ENCODE results near the gene TOB1. TPM values are rescaled to one million over a fixed set of nuclear protein-coding genes. Genes with fewer than 3 reads are reported as not detected.

The TOB1 gene
- total and polyA plus RNA-seq, 2 of the 4 experiments (the other 2 are of a cell fraction), result 4.3 to 9.0 TPM

DNA sequence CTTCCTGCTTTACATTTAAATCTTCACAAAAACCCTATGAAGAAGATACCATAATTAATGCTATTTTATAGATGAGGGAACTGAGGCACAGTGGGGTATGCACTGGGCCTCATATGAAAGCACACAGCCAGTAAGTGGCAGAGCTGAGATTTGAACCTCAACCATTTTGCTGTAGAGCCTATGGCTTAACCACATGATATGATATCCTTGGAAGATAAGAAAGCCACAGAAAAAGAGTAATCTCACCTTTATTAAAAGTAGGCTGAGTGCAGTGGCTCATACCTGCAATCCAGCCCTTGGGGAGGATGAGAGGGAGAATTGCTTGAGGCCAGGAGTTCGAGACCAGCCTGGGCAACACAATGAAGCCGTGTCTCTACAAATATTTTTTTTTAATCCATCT lies 15.0 kb upstream of the TOB1 start:
- H2AK9ac ChIP-seq (replicated peaks; ENCODE audit: low read depth, low read length, poor library complexity), result no peak overlapping the region
- no peak overlapping the region for H2AK5ac ChIP-seq (ENCODE audit: low read depth, low read length)
- H3K27ac ChIP-seq (ENCODE audit: insufficient read depth, low read length), result no peak overlapping the region
- POLR2A ChIA-PET (ENCODE audit: unreplicated experiment), result no interaction called here
- no peak overlapping the region for H2BK20ac ChIP-seq (ENCODE audit: low read depth, low read length)
- H3K27me3 ChIP-seq (ENCODE audit: control insufficient read depth, insufficient read depth, low read length), result peaks cover 4% of the 10 kb centered on the region; the same call in 1 of the 2 replicates
- H3K9me3 ChIP-seq (ENCODE audit: control insufficient read depth, insufficient read depth, low read length), result peaks cover 2% of the 10 kb centered on the region
- no peak overlapping the region for H3K4ac ChIP-seq (ENCODE audit: low read depth, low read length)
- no peak for TF ChIP-seq BHLHE40 (IDR thresholded peaks at IDR 0.05; ENCODE audit: low read depth, low read length)
- TF ChIP-seq CEBPB (IDR thresholded peaks at IDR 0.05; ENCODE audit: low read depth, low read length), result no peak
- TF ChIP-seq SMC3 (IDR thresholded peaks at IDR 0.05; ENCODE audit: low read depth, low read length), result no peak
- TF ChIP-seq, protein P1, sequence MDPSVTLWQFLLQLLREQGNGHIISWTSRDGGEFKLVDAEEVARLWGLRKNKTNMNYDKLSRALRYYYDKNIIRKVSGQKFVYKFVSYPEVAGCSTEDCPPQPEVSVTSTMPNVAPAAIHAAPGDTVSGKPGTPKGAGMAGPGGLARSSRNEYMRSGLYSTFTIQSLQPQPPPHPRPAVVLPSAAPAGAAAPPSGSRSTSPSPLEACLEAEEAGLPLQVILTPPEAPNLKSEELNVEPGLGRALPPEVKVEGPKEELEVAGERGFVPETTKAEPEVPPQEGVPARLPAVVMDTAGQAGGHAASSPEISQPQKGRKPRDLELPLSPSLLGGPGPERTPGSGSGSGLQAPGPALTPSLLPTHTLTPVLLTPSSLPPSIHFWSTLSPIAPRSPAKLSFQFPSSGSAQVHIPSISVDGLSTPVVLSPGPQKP (IDR thresholded peaks at IDR 0.05; ENCODE audit: borderline replicate concordance, low read depth, low read length), result no peak
- TF ChIP-seq CHD1 (IDR thresholded peaks at IDR 0.05; ENCODE audit: low read depth, low read length), result no peak
- H3K4me3 ChIP-seq (ENCODE audit: insufficient read depth, low read depth, low read length), result no peak overlapping the region
- dilution Hi-C loops (cut with HindIII; ENCODE audit: low sequenced_read_pairs, unreplicated experiment), result no loop called here
- H4K5ac ChIP-seq (ENCODE audit: low read depth, low read length), result no peak overlapping the region
- no peak overlapping the region for H3K23ac ChIP-seq (ENCODE audit: low read depth, low read length)
- H3K79me1 ChIP-seq (ENCODE audit: low read depth in 1 of 2, low read length in 2 of 2), result no peaks in the 10 kb centered on the region
- no peak overlapping the region for H2BK5ac ChIP-seq (ENCODE audit: low read depth, low read length, poor library complexity, severe bottlenecking)
- H2BK120ac ChIP-seq (ENCODE audit: low read depth, low read length), result no peak overlapping the region
- no peaks in the 10 kb centered on the region for H3K36me3 ChIP-seq (ENCODE audit: control insufficient read depth, insufficient read depth, low read length)
- H2AFZ ChIP-seq (replicated peaks; ENCODE audit: low read length, poor library complexity), result no peak overlapping the region
- H3K4me1 ChIP-seq (ENCODE audit: control insufficient read depth, insufficient read depth, low read length), result peaks cover 3% of the 10 kb centered on the region
- H4K91ac ChIP-seq (ENCODE audit: insufficient read depth, low read depth, low read length), result no peak overlapping the region
- no peak overlapping the region for H3K9ac ChIP-seq (ENCODE audit: low read depth, low read length)
- WGBS, 2 experiments (ENCODE audit: extremely low coverage in 2 of 2, insufficient read length in 1 of 2), result no CpG with 5 or more reads among the region's 2 CpGs
- H4K20me1 ChIP-seq (ENCODE audit: insufficient read depth, low read length), result no peaks in the 10 kb centered on the region
- H4K8ac ChIP-seq (ENCODE audit: low read depth in 2 of 2, low read length in 2 of 2), result no peak overlapping the region
- no peak overlapping the region for H3K14ac ChIP-seq (replicated peaks; ENCODE audit: low read depth, low read length)
- no peak overlapping the region for H2BK15ac ChIP-seq (ENCODE audit: low read depth, low read length)
- no TSS peak for BruUV-seq (replicated peaks)
- CTCF ChIA-PET, result no interaction called here
- H3K4me2 ChIP-seq (ENCODE audit: low read depth, low read length), result no peak overlapping the region
- peaks cover 3% of the 10 kb centered on the region; the same call in 1 of the 2 replicates for H3K9me1 ChIP-seq (ENCODE audit: insufficient read depth, low read length)
- H3K56ac ChIP-seq (ENCODE audit: extremely low read depth, insufficient read depth, low read length), result no peak overlapping the region
- in situ Hi-C loops (cut with MboI; ENCODE audit: low sequenced_read_pairs), result no loop called here
- intact Hi-C loops (cut with micrococcal nuclease), result no loop called here
- ATAC-seq (ENCODE audit: low read depth) (no peak), DNase-seq (no peak)
- H3K18ac ChIP-seq (ENCODE audit: low read depth, low read length), result no peak overlapping the region
